GM19238 (cell line): ENCODE measurements around the gene KCNJ18.
"Not testable (repeated sequence)": the region's sequence is repeated elsewhere in the genome, so short reads cannot be mapped to it uniquely, and the experiment has no call there.

Experiments used
- DNase-seq: peaks from one replicate; pipeline ENCODE4 v3.0.0; 2011; ENCODE audit warnings: low spot score; ENCODE audit not compliant: insufficient read length

Gene KCNJ18

DNA sequence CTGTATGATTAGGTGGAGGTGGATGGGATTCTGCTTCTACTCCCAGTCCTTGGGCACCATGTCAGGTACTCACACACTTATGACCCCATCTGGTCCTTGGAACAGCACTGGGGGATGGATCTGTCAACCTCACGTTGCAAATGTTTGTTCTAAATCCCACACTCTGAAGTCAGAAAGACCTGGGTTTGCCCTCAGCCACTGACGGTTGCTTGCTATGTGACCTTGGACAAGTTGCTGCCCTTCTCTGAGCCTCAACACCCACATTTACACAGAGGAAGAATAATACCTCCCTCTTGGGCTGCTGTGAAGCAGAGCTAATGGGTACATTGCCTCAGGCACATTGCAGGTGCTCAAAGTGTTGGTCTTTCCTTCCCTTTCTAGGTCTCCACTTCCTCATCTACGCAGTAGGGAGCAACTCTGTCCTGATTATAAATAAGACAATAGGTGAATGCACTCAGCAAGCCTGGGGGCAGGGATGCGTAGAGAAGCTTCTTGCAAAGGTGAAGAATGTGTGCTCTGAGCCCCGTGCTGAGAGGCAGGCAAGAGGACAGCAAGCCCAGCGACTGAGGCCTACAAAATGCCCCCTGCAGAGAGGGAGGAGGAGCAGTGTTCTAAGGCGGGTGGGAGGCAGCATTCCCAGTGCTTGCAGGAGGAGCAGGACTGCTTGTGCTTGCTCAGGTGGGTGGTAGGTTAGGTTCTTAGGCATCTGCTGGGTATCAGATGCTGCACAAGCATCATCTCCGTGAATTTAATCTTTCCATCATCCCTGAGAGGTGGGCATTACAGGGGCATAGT, 21.8 kb upstream of the KCNJ18 start:
- not testable (repeated sequence) for DNase-seq

DNA sequence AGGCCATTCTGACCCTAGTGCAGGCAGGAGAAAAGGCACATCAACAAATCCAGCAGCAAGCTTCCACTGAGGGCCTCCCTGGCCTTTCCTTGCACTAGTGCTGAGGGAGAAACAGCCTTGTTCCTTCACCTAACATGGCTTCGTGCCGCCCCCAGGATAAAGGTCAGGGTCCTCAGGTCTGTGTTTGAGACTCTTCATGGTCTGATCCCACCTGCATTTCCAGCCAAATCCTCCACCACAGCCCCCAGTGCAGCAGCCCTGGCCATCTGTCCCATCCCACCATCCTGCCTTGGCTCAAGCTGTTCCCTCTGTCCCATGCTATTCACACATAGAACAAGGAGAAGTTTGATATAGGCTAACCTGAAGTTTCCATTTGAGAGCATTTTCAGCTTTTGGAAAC, 20.9 kb upstream of the KCNJ18 start:
- DNase-seq: not testable (repeated sequence)

DNA sequence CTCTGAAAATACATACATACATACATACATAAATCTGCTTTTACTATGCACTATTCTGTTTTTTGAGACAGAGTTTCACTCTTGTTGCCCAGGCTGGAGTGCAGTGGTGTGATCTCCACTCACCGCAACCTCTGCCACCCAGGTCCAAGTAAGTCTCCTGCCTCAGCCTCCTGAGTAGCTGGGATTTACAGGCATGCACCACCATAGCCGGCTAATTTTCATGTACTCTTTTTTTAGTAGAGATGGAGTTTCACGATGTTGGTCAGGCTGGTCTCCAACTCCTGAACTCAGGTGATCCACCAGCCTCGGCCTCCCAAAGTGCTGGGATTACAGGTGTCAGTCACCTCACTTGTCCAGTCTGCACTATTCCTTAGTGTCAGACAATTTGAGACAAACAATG, 20.5 kb upstream of the KCNJ18 start:
- DNase-seq: not testable (repeated sequence)

DNA sequence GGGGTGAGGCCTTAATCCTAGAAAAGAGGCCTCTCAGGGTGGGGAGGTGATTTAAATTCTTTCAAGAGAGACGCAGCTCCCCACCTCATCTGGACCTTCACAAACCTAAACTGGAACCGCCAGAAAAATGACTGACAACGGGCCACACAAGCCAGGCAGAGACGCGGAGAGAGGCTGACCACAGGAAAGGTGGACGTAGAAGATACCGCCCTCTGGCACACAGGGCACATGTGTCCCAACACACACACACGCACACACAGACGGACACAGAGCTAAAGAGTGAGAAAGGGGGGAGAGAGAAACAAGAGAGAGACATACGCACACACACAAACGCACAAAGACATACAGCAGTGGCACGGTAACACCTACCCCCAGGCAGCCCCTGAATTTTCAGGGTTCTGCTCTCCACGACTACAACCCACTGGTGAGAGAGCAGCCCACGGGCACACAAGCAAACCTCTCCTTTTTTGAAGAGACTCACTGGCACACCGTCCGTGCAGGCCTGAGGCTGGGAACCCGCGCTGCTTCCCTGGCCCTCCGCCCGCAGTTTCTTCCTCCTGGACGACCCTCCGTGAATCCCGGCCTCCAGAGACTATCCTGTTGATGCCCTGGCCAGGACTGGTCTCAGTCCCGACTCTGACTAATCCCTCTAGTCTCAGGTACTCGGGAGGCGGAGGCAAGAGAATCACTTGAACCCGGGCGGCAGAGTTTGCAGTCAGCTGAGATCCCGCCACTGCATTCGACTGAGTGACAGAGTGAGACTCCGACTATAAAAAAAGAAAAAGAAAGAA, 18.7 kb upstream of the KCNJ18 start:
- not testable (repeated sequence) for DNase-seq

- no peak for DNase-seq
Measured at GRCh38 chr17:21674242-21674731, 18.0 kb upstream of the KCNJ18 start.

GRCh38 chr17:21674891-21675738, 17.2 kb upstream of the KCNJ18 start:
- DNase-seq: not testable (repeated sequence)

DNA sequence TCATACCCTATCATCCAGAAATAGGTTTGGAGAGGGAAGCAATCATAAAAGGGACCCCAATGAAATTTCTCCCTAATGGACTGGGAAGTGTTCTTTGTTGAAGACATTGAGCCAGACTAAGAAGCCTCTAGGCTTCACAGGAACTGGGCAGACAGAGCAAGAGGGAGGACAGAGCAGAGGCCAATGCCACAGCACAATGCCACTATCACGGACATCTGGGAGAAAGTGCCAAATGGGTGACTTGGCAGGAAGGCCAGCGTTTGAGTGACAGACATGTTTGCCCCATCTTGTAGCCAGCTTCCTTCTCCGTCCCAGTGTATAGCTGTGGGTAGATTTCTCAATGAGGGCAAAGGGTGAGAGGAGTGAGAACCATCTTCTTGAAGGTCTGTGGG, 16.6 kb upstream of the KCNJ18 start:
- not testable (repeated sequence) for DNase-seq

- DNase-seq: no peak
Measured at GRCh38 chr17:21676281-21677111, 15.8 kb upstream of the KCNJ18 start.

DNA sequence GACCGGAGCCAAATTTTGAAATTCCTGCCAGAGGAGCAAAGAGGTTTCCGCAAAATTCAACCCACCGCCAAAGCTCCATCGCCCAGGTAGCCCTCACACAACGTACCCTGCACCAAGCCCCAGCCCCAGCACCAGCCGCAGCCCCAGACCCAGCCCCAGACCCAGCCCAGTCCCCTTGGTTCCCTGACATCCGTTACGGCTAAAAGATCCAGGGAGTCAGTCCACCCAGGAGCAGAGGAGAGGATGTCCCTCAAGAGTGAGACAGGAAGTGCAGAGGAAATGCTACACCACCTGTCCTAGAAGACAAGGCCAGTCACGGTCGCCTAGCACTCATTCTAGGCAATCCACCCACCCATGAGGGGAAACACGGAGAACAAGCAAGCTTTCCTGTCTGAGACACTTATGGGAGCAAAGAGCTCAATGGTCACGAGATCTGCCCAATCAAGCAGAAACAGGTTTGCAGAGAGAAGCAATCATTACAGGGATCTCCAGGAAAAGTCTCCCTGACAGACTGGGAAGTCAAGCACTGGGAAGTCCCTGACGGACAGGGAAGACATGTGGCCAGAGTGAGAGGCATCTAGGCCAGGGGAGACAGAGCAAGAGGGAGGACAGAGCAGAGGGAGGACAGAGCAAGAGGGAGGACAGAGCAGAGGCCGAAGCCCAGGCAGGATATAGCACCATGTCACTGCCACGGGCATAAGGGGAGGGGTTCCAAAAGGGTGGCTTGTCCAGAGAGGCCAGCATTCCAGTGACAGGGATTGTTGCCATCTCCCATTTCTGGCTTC, 15.0 kb upstream of the KCNJ18 start:
- DNase-seq: no peak

- no peak for DNase-seq
Measured at GRCh38 chr17:21677911-21678310, 14.4 kb upstream of the KCNJ18 start.

DNA sequence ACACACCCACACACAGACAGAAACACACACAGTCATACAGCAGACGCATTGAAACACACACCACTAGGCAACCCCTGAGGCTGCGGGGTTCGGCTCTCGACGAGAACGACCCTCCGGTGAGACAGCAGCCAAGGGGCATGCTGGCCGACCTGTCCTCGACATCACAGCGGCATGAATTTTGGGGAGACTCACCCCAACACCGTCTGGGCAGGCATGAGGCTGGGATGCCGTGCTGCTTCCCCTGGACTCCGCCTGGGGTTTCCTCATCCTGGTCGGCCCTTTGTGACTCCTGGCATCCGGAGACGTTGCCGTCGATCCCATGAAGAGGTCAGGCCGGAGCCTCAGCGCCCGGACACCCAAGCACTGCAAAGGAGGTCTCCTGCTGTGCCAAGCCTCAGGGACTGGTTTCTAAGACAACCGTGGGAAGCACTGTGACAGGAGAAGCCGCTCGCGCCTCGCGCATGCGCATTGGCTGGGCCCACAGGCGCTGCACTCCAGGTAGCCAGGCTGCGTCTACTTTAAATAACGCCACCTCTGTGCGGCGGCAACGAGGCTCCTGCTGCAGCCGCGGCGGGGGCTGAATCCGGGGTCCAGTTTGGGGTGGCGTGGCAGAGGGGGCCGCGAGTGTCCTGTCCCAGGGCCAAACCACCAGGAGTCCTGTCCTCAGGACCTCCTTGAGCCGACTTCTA, 13.8 kb upstream of the KCNJ18 start:
- no peak for DNase-seq

GRCh38 chr17:21679256-21680146, 12.8 kb upstream of the KCNJ18 start:
- no peak for DNase-seq

DNA sequence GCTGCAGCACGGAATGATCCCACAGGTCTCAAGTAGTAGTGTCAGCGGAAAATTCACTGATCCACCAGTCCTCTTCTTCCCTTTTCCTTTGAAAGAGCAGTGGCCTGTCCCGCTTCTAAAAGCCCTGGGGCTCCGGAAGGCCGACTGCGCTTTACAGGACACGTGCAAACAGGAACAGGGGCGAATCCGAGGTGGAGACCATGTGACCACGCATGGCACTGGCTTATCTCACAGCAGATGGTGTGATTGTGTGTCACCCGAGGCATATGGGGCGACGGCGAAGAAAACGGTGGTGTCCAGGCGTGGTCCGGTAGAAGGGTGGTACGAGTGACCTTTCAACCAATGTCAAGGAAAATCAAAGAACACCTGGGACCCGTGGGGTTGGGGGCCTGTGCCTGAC, 12.0 kb upstream of the KCNJ18 start:
- DNase-seq: no peak

- not testable (repeated sequence) for DNase-seq
Measured at GRCh38 chr17:21680850-21681351, 11.4 kb upstream of the KCNJ18 start.

DNA sequence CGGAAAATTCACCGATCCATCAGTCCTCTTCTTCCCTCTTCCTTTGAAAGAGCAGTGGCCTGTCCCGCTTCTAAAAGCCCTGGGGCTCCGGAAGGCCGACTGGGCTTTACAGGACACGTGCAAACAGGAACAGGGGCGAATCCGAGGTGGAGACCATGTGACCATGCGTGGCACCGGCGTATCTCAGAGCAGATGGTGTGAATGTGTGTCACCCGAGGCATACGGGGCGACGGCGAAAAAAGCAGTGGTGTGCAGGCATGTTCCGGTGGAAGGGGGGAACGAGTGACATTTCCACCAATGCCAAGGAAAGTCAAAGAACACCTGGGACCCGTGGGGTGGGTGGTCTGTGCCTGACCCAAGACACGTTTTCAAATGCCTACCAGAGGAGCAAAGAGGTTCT, 10.7 kb upstream of the KCNJ18 start:
- DNase-seq: not testable (repeated sequence)

DNA sequence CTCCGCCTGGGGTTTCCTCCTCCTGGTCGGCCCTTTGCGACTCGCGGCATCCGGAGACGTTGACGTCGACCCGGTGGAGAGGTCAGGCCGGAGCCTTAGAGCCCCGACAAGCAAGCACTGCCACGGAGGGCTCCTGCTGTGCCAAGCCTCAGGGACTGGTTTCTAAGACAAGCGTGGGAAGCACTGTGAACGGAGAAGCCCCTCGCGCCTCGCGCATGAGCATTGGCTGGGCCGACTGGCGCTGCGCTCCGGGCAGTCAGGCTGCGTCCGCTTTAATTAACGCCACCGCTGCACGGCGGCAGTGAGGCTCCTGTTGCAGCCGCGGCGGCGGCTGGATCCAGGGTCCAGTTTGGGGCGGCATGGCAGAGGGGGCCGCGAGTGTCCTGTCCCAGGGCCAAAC, 10.2 kb upstream of the KCNJ18 start:
- not testable (repeated sequence) for DNase-seq

GRCh38 chr17:21683142-21683712, 9.1 kb upstream of the KCNJ18 start:
- DNase-seq: not testable (repeated sequence)

DNA sequence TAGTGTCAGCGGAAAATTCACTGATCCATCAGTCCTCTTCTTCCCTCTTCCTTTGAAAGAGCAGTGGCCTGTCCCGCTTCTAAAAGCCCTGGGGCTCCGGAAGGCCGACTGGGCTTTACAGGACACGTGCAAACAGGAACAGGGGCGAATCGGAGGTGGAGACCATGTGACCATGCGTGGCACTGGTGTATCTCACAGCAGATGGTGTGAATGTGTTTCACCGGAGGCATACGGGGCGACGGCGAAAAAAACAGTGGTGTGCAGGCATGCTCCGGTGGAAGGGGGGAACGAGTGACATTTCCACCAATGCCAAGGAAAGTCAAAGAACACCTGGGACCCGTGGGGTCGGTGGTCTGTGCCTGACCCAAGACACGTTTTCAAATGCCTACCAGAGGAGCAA, 8.4 kb upstream of the KCNJ18 start:
- DNase-seq: not testable (repeated sequence)
